NCI-H2171 treated with DMSO at 0.1 percent for 48 hours (cell line): ENCODE data around the gene ZNF235.
"Not testable (repeated sequence)": the region's sequence is repeated elsewhere in the genome, so short reads cannot be mapped to it uniquely, and the experiment has no call there.

Experiments used
- DNase-seq: peaks from one replicate; lab custom pipeline; 2025; lab: John Stamatoyannopoulos, UW

The ZNF235 gene

GRCh38 chr19:44255705-44256411, 49.0 kb downstream of the ZNF235 start:
- DNase-seq, result no peak

- DNase-seq, result no peak
Measured at GRCh38 chr19:44254496-44254895, 50.3 kb downstream of the ZNF235 start.

- DNase-seq, result not testable (repeated sequence)
Measured at GRCh38 chr19:44253392-44253791, 51.4 kb downstream of the ZNF235 start.

GRCh38 chr19:44252332-44252731, 52.5 kb downstream of the ZNF235 start:
- DNase-seq, result not testable (repeated sequence)

- DNase-seq, result no peak
Measured at GRCh38 chr19:44236384-44236783, 68.4 kb downstream of the ZNF235 start.
